Nephron progenitor cell (in vitro differentiated cells): ENCODE results near the gene APPL2.

Experiments
- DNase-seq: peaks from one replicate; pipeline ENCODE4 v3.0.0; 2021
- H3K27ac Mint-ChIP-seq: 2 replicates; pipeline ENCODE4 v1.8.0; 2021; ENCODE audit warnings: mild to moderate bottlenecking, moderate library complexity, mixed read lengths
- H3K27me3 Mint-ChIP-seq: 2 replicates; pipeline ENCODE4 v1.8.0; 2021; ENCODE audit warnings: mild to moderate bottlenecking, low read depth, mixed read lengths; ENCODE audit not compliant: poor library complexity
- H3K36me3 Mint-ChIP-seq: 2 replicates; pipeline ENCODE4 v1.8.0; 2021; ENCODE audit warnings: low read depth, mixed read lengths
- H3K4me1 Mint-ChIP-seq: 2 replicates; pipeline ENCODE4 v1.8.0; 2021; ENCODE audit warnings: mixed read lengths
- H3K4me3 Mint-ChIP-seq: 2 replicates; pipeline ENCODE4 v1.8.0; 2021; ENCODE audit warnings: mild to moderate bottlenecking, moderate library complexity, mixed read lengths
- H3K9me3 Mint-ChIP-seq: 2 replicates; pipeline ENCODE4 v1.8.0; 2021; ENCODE audit warnings: mild to moderate bottlenecking, moderate library complexity, mixed read lengths
- CTCF ChIP-seq: fragments of 200-600 bp; sonication (generic); IDR thresholded peaks from 2 replicates; pipeline ENCODE4 v1.5.0; 2021; ENCODE audit warnings: antibody characterized with exemption

APPL2 gene

GRCh38 chr12:105142259-105142658 lies 93.7 kb downstream of the APPL2 start:
- TF ChIP-seq CTCF: no peak
- no peak overlapping the region for H3K4me3 Mint-ChIP-seq
- H3K9me3 Mint-ChIP-seq: no peaks in the 10 kb centered on the region
- no peaks in the 10 kb centered on the region for H3K4me1 Mint-ChIP-seq
- DNase-seq: no peak
- no peaks in the 10 kb centered on the region for H3K27me3 Mint-ChIP-seq
- peaks cover 63% of the 10 kb centered on the region for H3K36me3 Mint-ChIP-seq
- no peak overlapping the region for H3K27ac Mint-ChIP-seq

GRCh38 chr12:105141320-105141922 lies 94.6 kb downstream of the APPL2 start:
- no peak for DNase-seq
- no peaks in the 10 kb centered on the region for H3K9me3 Mint-ChIP-seq
- H3K27me3 Mint-ChIP-seq: no peaks in the 10 kb centered on the region
- H3K36me3 Mint-ChIP-seq: peaks cover 63% of the 10 kb centered on the region
- no peaks in the 10 kb centered on the region for H3K4me1 Mint-ChIP-seq
- H3K4me3 Mint-ChIP-seq: no peak overlapping the region
- TF ChIP-seq CTCF: no peak
- peak overlapping the region; percentile 55 for H3K27ac Mint-ChIP-seq

GRCh38 chr12:105138248-105138647 lies 97.7 kb downstream of the APPL2 start:
- no peak for DNase-seq
- no peak for TF ChIP-seq CTCF
- H3K4me3 Mint-ChIP-seq: no peak overlapping the region
- peaks cover 77% of the 10 kb centered on the region for H3K36me3 Mint-ChIP-seq
- H3K4me1 Mint-ChIP-seq: no peaks in the 10 kb centered on the region
- no peaks in the 10 kb centered on the region for H3K27me3 Mint-ChIP-seq
- H3K27ac Mint-ChIP-seq: no peak overlapping the region
- peaks cover 4% of the 10 kb centered on the region for H3K9me3 Mint-ChIP-seq
